ENCODE results near the gene TMCO4.

DNA sequence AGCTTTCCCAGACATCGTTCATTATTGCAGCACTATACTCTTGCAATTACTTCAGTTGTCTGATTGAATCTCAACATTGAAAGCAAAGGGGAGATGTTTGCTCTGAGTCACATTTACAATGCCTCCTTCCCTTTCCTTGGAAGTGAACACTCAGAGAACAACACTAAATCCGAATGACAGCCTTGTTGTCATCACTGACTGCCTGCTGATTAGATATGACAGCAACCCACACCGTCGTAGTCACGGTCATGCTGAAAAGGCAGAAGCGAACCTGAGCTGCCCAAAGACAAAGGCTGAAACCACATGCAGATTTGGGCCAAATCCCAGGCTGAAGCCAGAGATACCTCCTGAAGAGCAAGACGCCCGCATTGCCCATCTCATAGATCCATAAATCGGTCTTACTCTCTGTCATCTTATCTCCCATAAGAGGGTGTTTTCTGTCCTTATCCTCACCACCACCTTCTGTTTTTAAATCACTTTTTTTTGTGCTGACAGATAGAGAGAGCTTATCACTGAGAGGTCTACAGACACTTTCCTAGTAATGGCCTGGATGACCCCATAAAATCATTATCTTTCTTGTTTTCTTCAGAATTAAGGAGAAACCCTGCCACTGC is 47.5 kb downstream of the TMCO4 start:
- no peak for TF ChIP-seq EZH2 (IDR thresholded peaks at IDR 0.05; ENCODE audit: borderline replicate concordance, control insufficient read depth, low read depth, low read length)
- no peak for TF ChIP-seq YY1 (IDR thresholded peaks at IDR 0.05; ENCODE audit: low read depth, low read length)
- TF ChIP-seq ASH2L (IDR thresholded peaks at IDR 0.05; ENCODE audit: borderline replicate concordance, low read depth), result no peak
- TF ChIP-seq FOXM1 (IDR thresholded peaks at IDR 0.05; ENCODE audit: low read depth, low read length), result no peak
- TF ChIP-seq, protein P1, sequence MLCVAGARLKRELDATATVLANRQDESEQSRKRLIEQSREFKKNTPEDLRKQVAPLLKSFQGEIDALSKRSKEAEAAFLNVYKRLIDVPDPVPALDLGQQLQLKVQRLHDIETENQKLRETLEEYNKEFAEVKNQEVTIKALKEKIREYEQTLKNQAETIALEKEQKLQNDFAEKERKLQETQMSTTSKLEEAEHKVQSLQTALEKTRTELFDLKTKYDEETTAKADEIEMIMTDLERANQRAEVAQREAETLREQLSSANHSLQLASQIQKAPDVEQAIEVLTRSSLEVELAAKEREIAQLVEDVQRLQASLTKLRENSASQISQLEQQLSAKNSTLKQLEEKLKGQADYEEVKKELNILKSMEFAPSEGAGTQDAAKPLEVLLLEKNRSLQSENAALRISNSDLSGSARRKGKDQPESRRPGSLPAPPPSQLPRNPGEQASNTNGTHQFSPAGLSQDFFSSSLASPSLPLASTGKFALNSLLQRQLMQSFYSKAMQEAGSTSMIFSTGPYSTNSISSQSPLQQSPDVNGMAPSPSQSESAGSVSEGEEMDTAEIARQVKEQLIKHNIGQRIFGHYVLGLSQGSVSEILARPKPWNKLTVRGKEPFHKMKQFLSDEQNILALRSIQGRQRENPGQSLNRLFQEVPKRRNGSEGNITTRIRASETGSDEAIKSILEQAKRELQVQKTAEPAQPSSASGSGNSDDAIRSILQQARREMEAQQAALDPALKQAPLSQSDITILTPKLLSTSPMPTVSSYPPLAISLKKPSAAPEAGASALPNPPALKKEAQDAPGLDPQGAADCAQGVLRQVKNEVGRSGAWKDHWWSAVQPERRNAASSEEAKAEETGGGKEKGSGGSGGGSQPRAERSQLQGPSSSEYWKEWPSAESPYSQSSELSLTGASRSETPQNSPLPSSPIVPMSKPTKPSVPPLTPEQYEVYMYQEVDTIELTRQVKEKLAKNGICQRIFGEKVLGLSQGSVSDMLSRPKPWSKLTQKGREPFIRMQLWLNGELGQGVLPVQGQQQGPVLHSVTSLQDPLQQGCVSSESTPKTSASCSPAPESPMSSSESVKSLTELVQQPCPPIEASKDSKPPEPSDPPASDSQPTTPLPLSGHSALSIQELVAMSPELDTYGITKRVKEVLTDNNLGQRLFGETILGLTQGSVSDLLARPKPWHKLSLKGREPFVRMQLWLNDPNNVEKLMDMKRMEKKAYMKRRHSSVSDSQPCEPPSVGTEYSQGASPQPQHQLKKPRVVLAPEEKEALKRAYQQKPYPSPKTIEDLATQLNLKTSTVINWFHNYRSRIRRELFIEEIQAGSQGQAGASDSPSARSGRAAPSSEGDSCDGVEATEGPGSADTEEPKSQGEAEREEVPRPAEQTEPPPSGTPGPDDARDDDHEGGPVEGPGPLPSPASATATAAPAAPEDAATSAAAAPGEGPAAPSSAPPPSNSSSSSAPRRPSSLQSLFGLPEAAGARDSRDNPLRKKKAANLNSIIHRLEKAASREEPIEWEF (IDR thresholded peaks at IDR 0.05; ENCODE audit: insufficient replicate concordance, low read depth, low read length), result no peak
- TF ChIP-seq, protein P2, sequence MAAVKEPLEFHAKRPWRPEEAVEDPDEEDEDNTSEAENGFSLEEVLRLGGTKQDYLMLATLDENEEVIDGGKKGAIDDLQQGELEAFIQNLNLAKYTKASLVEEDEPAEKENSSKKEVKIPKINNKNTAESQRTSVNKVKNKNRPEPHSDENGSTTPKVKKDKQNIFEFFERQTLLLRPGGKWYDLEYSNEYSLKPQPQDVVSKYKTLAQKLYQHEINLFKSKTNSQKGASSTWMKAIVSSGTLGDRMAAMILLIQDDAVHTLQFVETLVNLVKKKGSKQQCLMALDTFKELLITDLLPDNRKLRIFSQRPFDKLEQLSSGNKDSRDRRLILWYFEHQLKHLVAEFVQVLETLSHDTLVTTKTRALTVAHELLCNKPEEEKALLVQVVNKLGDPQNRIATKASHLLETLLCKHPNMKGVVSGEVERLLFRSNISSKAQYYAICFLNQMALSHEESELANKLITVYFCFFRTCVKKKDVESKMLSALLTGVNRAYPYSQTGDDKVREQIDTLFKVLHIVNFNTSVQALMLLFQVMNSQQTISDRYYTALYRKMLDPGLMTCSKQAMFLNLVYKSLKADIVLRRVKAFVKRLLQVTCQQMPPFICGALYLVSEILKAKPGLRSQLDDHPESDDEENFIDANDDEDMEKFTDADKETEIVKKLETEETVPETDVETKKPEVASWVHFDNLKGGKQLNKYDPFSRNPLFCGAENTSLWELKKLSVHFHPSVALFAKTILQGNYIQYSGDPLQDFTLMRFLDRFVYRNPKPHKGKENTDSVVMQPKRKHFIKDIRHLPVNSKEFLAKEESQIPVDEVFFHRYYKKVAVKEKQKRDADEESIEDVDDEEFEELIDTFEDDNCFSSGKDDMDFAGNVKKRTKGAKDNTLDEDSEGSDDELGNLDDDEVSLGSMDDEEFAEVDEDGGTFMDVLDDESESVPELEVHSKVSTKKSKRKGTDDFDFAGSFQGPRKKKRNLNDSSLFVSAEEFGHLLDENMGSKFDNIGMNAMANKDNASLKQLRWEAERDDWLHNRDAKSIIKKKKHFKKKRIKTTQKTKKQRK (IDR thresholded peaks at IDR 0.05; ENCODE audit: low read depth, low read length), result no peak
- no peak for TF ChIP-seq CBFB (IDR thresholded peaks at IDR 0.05; ENCODE audit: low read depth)
- TF ChIP-seq SIN3A (IDR thresholded peaks at IDR 0.05; ENCODE audit: low read depth, low read length), result no peak
- TF ChIP-seq SMC3 (IDR thresholded peaks at IDR 0.05; ENCODE audit: borderline replicate concordance, low read length), result no peak
- TF ChIP-seq EP300 (IDR thresholded peaks at IDR 0.05; ENCODE audit: borderline replicate concordance in 1 of 2, control insufficient read depth in 1 of 2, low read depth in 2 of 2, low read length in 2 of 2), result no peak
- TF ChIP-seq CBX5 (IDR thresholded peaks at IDR 0.05; ENCODE audit: low read depth), result no peak
